ENCODE data around the gene RBAK. TPM values are rescaled to one million over a fixed set of nuclear protein-coding genes. Genes with fewer than 3 reads are reported as not detected.

RBAK gene
- total RNA-seq, 2 experiments from 2014 or later, result 7.4 to 18.5 TPM

DNA sequence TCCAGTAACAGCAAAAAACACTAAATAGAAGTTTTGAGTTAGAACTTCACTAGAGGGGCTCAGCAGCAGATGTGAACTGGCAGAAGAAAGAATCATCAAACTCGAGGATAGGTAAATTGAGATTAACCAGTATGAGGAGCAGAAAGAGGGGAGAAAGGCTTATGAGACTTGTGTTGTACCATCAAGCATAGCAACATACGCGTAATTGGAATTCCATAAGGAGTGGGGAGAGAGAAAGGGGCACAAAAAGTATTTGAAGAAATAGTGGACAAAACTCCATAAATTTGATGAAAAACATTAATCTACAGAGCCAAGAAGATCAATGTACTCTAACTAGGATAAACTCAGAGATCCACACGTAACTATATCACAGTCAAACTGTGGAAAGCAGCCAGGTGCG, 48.3 kb downstream of the RBAK start:
- POLR2A ChIA-PET, result no interaction called here
- H3K36me3 ChIP-seq (ENCODE audit: insufficient read depth, low read length), result no peaks in the 10 kb centered on the region
- no peak overlapping the region for H3K4me3 ChIP-seq (ENCODE audit: low read depth, low read length, poor library complexity, severe bottlenecking)
- DNase-seq (ENCODE audit: low spot score), result no peak
- H3K79me2 ChIP-seq (ENCODE audit: insufficient read depth, low read depth, low read length), result no peaks in the 10 kb centered on the region
- BruUV-seq (replicated peaks), result no TSS peak
- intact Hi-C loops (cut with micrococcal nuclease; ENCODE audit: unreplicated experiment), result no loop called here
- no peak overlapping the region for H2AFZ ChIP-seq (ENCODE audit: low read length)
- H3K27ac ChIP-seq (ENCODE audit: low read depth, low read length, poor library complexity, severe bottlenecking), result no peak overlapping the region
- no peaks in the 10 kb centered on the region for H4K20me1 ChIP-seq (ENCODE audit: insufficient read depth, low read length)
- H3K4me2 ChIP-seq (ENCODE audit: low read length), result no peak overlapping the region
- no peaks in the 10 kb centered on the region for H3K4me1 ChIP-seq (ENCODE audit: insufficient read depth, low read length, poor library complexity, severe bottlenecking)
- peaks cover 17% of the 10 kb centered on the region for H3K9me3 ChIP-seq (ENCODE audit: low read length)
- no peaks in the 10 kb centered on the region for H3K9me2 ChIP-seq (ENCODE audit: insufficient read depth, low read length)
- TF ChIP-seq, protein P1, sequence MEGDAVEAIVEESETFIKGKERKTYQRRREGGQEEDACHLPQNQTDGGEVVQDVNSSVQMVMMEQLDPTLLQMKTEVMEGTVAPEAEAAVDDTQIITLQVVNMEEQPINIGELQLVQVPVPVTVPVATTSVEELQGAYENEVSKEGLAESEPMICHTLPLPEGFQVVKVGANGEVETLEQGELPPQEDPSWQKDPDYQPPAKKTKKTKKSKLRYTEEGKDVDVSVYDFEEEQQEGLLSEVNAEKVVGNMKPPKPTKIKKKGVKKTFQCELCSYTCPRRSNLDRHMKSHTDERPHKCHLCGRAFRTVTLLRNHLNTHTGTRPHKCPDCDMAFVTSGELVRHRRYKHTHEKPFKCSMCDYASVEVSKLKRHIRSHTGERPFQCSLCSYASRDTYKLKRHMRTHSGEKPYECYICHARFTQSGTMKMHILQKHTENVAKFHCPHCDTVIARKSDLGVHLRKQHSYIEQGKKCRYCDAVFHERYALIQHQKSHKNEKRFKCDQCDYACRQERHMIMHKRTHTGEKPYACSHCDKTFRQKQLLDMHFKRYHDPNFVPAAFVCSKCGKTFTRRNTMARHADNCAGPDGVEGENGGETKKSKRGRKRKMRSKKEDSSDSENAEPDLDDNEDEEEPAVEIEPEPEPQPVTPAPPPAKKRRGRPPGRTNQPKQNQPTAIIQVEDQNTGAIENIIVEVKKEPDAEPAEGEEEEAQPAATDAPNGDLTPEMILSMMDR (conservative IDR thresholded peaks at IDR 0.05; ENCODE audit: low read length), result no peak
- no peak for TF ChIP-seq EZH2phosphoT487 (IDR thresholded peaks at IDR 0.05; ENCODE audit: borderline replicate concordance, low read depth, low read length)
- CTCF ChIA-PET (ENCODE audit: unreplicated experiment), result no interaction called here

DNA sequence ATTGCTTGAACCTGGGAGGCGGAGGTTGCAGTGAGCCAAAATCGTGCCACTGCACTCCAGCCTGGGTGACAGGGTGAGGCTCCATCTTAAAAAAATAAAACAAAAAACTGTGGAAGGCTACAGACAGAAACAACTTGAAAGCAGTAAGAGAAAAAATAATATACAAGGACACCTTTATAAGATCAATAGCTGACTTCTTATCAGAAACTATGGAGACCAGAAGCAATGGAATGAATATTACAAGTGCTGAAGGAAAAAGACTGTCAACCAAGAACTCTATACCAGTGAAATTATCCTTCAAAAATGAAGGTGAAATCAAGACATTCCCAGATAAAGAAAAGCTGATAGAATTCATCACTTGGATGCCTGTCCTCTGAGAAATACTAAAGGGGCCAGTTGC, 49.0 kb downstream of the RBAK start:
- no peaks in the 10 kb centered on the region for H3K36me3 ChIP-seq (ENCODE audit: insufficient read depth, low read length)
- no peak overlapping the region for H3K4me2 ChIP-seq (ENCODE audit: low read length)
- peaks cover 22% of the 10 kb centered on the region for H3K9me3 ChIP-seq (ENCODE audit: low read length)
- no peak overlapping the region for H3K27ac ChIP-seq (ENCODE audit: low read depth, low read length, poor library complexity, severe bottlenecking)
- H4K20me1 ChIP-seq (ENCODE audit: insufficient read depth, low read length), result no peaks in the 10 kb centered on the region
- no TSS peak for BruUV-seq (replicated peaks)
- POLR2A ChIA-PET, result interaction anchor here (0.5 kb wide), 1 partner anchor 21 kb away, joined by 4 read pairs; no protein-coding TSS in a partner anchor
- no peaks in the 10 kb centered on the region for H3K79me2 ChIP-seq (ENCODE audit: insufficient read depth, low read depth, low read length)
- intact Hi-C loops (cut with micrococcal nuclease; ENCODE audit: unreplicated experiment), result no loop called here
- H3K9me2 ChIP-seq (ENCODE audit: insufficient read depth, low read length), result no peaks in the 10 kb centered on the region
- H3K4me3 ChIP-seq (ENCODE audit: low read depth, low read length, poor library complexity, severe bottlenecking), result no peak overlapping the region
- H2AFZ ChIP-seq (ENCODE audit: low read length), result no peak overlapping the region
- peak; percentile 14 for DNase-seq (ENCODE audit: low spot score)
- CTCF ChIA-PET (ENCODE audit: unreplicated experiment), result no interaction called here
- H3K4me1 ChIP-seq (ENCODE audit: insufficient read depth, low read length, poor library complexity, severe bottlenecking), result no peaks in the 10 kb centered on the region
- TF ChIP-seq, protein P1 (conservative IDR thresholded peaks at IDR 0.05; ENCODE audit: low read length), result no peak
- TF ChIP-seq EZH2phosphoT487 (IDR thresholded peaks at IDR 0.05; ENCODE audit: borderline replicate concordance, low read depth, low read length), result no peak

DNA sequence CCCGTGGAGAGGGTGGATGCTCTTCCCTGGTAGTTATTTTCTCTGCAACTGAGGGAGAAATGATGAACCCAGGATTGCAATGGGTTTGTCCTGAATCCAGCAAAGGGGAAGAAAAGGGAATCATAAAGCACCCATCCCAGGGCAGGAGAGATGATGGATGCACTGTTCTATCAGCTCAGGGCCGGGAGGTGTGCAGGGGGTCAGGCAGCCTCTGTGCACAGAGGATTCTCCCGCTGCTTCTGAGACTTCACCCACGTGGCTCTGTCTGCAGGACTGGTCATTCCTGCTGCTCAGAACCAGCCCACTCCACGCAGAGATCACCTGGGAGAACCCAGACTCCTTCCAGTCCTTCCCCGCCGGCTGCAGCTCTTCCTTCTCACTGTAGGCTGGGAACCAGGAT, 70.7 kb downstream of the RBAK start:
- Histone ChIP-seq H2AFZ (ENCODE audit: low read length) (no peak overlapping the region), H3K4me2 (ENCODE audit: low read length) (no peak overlapping the region), H4K20me1 (ENCODE audit: insufficient read depth, low read length) (no peaks in the 10 kb centered on the region), H3K36me3 (ENCODE audit: insufficient read depth, low read length) (no peaks in the 10 kb centered on the region), H3K9me2 (ENCODE audit: insufficient read depth, low read length) (no peaks in the 10 kb centered on the region), H3K4me1 (ENCODE audit: insufficient read depth, low read length, poor library complexity, severe bottlenecking) (no peaks in the 10 kb centered on the region), H3K79me2 (ENCODE audit: insufficient read depth, low read depth, low read length) (no peaks in the 10 kb centered on the region), H3K9me3 (ENCODE audit: low read length) (no peaks in the 10 kb centered on the region), H3K27ac (ENCODE audit: low read depth, low read length, poor library complexity, severe bottlenecking) (no peak overlapping the region), H3K4me3 (ENCODE audit: low read depth, low read length, poor library complexity, severe bottlenecking) (no peak overlapping the region)
- DNase-seq (ENCODE audit: low spot score), result no peak
- BruUV-seq (replicated peaks), result no TSS peak
- intact Hi-C loops (cut with micrococcal nuclease; ENCODE audit: unreplicated experiment), result no loop called here
- TF ChIP-seq, protein P1 (conservative IDR thresholded peaks at IDR 0.05; ENCODE audit: low read length), result no peak
- TF ChIP-seq EZH2phosphoT487 (IDR thresholded peaks at IDR 0.05; ENCODE audit: borderline replicate concordance, low read depth, low read length), result no peak
- ChIA-PET CTCF (ENCODE audit: unreplicated experiment) (no interaction called here), POLR2A (no interaction called here)

Data from OCI-LY7 (cell line).